Stimulated activated CD4-positive, alpha-beta T cell treated with anti-CD3 and anti-CD28 coated beads, Interleukin-15, amount 100 ng/mL, for 1 hour (primary cell): ENCODE measurements around the gene LRRC28.
A peak's percentile ranks its signal among the peaks of the same experiment; 100 is the strongest.

Source experiments
- DNase-seq, 2 donors: peaks; one replicate each; pipeline ENCODE4 v3.0.0-alpha.2; 2020; ENCODE audit warnings: low read depth in 1 of 2, low spot score in 1 of 2

The LRRC28 gene

DNA sequence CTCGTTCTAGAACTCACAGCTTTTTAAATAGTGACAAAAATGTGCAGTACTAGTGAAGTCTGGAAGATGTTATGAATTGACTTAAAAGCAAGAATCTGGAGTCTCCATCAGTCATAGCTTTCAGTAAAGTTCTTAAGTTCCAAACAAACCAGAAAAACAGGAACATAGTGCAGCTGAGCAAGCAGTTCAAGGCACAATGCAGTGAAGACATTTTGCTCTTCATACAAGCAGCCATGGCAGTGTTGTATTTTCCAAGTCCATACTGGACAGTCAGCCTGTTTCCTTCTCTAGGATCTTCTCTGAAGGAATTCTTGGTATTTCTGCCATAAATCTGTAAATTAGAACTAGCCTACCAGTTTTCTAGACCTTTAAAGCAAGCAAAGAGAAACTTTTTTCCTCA, 90.5 kb downstream of the LRRC28 start:
- no peak for DNase-seq

DNA sequence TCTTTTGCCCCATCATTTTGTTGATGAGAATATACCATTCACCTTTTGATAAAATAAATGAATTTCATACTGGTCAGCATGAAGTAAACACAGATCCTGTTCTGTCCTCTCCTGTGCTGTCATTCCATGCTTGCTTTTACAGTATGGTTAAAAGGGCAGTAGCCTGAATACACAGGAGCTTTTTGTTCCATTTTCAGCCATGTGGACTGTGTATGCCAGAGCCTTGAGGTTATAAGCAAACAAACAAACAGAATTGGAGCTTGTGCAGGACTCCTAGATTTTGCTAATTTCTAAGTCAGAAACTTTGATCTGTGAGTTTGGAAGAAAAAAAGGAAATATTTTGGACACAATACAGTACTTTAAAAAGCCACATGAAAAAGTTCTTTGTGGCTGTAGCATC, 91.9 kb downstream of the LRRC28 start:
- DNase-seq, result no peak

DNA sequence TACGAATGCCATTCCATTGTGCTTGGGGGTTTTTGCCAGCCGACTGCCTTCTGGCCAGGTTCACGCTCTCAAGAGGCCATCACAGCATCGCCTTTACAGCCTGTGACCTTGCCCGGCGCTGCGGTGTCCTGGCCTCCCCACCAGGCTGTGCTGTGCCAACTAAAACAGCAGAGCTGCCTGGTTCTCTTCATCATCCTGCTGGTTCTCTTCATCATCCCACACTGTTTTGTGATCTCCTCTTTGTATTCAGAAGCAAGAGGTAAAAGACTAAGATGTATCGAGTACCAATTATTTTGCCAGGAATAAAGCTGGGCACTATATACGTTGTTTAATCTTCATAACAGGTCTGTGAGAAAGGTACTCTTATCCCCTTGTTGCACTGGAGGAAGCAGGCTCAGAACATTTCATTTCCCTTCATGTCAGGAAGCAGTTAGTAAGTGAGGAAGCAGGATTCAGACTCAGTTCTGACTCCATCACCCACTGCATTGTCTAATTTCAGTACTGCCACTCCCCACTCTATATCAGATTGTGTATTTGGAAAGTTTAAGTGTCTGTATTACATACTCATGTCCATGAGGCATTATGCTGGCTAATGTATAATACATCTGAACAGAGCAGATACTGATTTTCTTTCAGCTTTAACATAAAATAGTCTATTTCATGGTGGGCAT, 92.7 kb downstream of the LRRC28 start:
- DNase-seq, result peak; percentile 9 to 34

DNA sequence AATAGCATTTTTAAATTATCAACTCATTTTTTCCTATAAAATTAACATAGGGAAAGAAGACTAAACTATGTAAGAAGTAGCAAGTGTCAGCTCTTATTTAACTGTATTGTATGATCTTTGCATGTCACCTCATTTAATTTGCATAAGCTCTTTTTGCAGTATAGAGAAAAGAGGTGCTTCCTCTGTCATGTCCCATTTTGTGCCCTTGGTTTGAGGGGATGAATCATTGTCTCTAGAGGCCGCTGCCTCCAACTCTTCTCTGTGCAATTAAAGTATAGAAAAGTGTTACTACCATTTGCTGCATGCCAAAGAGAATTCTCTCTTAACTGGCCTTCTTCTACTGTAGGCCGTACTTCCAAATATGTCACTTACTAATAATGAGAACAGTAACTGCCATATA, 93.4 kb downstream of the LRRC28 start:
- no peak for DNase-seq

DNA sequence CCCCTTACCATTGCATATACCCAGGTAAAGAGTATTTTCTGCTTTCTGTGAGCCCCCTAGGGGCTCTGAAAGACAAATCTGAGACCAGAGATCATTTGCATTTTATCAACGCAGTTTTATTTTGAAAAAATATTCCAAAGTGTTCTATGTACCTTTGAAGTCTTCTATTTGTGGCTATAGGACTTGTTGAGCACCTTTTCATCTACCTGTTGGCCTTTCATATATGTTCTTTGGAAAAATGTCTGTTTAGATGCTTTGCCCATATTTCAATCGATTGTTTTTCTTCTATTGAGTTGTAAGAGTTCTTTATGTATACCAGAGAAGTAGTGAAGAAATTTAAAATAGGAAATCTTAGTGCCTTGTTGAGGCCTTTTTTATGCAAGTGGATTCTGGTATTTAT, 94.0 kb downstream of the LRRC28 start:
- DNase-seq, result no peak

DNA sequence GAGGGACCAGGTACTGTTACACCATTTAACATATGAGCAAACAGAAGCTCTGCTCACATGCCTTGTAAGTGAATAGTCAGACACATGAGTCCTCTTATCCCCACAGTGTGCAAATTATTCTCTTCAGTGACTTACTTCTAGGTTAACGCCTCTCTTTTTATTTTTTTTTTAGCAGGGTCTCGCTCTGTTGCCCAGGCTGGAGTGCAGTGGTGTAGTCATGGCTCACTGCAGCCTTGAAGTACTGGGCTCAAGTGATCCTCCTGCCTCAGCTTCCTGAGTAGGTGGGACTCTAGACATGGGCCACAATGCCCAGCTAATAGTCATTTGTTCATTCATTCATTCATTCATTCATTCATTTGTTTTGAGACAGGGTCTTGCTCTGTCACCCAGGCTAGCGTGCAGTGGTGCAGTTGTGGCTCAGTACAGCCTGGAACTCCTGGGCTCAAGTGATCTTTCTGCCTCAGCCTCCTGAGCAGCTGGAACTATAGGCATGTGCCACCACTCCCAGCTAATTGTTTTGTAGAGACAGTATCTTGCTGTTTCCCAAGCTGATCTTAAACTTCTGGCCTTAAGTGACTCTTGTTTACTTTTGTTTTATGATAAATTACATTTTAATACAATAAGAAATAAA, 94.7 kb downstream of the LRRC28 start:
- DNase-seq, result no peak

DNA sequence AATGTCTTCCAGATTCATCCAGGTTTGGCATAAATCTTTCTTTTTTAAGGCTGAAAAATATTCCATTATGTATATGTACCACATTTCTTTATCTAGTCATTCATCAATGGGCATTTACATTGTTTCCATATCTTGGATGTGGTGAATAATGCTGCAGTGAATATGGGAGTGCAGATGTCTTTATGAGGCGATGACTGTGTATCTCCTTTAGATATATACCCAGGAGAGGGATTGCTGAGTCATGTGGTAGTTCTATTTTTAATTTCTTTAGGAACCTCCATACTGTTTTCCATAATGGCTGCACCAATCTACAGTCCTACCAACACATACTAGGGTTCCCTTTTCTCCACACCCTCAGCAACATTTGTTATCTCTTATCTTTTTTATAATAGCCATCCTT, 96.3 kb downstream of the LRRC28 start:
- DNase-seq, result no peak

DNA sequence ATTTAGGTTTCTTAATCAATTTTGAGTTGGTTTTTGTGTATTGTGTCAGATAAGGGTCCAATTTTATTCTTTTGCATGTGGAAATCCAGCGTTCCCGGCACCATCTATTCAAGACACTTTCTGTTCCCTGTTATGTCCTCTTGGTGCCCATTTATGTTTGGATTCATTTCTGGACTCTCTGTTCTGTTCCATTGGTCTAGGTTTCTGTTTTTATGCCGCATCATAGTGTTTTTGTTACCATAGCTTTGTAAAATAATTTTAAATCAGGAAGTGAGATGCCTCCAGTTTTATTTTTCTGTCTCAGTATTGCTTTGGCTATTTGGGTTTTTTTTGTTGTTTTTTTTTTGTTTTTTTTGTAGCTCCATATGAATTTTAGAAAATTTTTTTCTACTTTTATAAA, 97.1 kb downstream of the LRRC28 start:
- DNase-seq, result no peak

DNA sequence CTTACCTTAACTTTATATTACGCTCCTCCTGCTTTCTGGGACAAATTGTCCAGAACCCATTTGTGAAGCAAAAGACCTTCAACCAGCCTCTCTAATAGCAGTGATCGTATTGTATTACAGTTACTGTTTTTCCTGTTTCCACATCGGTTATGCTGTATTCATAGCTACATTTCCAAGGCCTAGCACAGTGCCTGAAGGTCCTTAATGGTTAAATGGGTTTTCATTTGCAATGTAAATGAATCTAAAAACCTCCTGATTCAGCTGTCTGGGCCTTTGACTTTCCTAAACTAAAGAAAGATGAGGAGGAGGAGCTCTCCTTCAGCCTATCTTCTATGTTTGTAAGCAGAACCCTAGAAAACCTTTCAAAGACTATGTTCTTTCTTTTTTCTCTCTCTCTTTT, 99.1 kb downstream of the LRRC28 start:
- DNase-seq, result no peak

DNA sequence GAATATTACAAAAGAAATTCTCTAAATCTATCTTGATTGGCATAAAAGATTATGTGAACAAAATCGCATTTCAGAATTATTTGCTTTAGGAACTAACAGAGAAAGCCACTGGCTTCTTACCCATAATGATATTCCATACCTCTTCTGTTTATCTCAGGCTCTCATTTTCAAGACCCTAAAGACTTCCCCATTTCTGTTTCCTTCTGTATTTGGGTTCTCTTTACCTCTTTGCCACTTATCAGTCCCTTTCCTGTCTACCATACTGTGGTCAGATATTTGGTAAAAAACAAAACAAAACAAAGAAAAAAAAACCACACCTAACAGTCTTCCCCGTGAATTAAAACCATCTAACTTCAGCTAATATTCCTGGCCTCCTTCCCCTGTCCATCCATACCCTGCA, 108.5 kb downstream of the LRRC28 start:
- DNase-seq, result no peak

DNA sequence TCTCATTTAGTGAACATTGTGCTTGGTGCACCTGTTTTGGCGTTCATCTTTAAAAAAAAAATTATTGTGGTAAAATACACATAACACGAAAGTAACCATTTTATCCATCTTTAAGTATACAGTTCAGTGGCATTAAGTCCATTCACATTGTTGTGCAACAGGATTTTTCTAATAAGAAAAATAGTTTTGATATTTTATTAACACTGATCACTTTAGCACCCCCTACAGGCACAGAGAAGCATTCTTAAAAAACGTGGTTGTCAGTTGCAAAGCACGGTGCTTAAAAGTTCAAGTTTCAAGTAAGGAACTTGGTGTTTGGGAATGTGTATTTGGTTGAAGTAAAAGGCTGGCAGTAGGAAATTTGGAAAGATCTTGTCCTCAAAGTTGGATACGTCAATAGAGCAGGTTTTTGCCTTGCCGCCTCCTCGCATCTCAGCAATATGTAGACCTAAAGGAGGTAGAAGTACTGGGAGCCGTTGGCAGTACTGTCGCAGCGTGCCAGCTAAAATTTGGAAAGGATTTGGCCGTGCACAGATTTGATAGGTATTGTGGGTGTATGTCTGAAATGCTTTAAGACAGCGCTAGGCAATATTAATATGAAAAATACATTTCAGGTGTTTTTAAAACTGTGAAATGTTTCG, 110.4 kb downstream of the LRRC28 start:
- DNase-seq, result no peak

DNA sequence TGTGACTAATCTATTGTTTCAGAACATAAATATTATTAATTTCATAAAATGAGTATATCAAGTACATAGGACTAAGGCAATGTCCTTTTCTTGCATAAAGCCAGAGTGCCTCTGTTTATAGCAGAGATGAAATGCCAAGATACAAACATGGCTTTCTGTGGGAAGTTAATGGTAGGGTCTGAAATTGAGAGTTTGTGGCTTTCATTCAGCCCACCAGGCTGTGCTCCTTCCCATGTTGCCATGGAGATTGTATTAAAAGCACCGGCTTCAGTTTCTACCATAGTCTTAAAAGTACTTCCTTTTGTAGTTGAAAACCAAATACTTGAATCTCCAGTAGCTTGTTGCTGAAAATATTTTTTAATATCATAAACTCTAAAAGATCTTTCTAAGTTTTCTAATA, 114.0 kb downstream of the LRRC28 start:
- no peak for DNase-seq

DNA sequence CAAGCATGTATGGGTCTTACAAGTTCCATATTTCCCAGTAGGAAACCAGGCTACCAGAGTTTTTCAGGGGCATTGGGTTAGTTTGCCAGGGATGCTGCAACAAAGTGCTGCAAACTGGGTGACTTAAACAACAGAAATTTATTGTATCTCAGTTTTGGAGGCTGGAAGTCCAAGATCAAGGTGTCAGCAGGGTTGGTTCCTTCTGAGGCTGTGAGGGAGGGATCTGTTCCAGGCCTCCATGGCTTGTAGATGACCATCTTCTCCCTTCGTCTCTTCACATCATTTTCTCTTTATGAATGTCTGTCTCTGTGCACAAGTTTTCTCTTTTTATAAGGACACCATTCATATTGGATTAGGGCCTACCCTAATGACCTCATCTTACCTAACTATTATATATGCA, 114.7 kb downstream of the LRRC28 start:
- DNase-seq, result no peak

DNA sequence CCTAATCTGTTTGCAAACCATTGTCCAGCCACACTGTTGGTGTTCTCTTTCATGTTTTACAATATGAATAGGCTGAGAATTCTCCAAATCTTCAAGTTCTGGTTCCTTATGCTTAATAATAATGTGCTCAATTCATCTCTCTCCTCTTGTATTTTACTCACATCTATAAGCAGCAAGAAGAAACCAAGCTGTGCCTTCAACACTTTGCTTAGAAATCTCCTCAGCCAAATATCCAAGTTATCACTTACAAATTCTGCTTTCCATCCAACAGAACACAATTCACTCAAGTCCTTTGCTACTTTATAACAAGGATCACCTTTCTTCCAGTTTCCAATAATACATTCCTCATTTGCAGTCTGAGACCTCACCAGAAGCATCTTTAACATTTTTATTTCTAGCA, 117.5 kb downstream of the LRRC28 start:
- DNase-seq, result no peak

DNA sequence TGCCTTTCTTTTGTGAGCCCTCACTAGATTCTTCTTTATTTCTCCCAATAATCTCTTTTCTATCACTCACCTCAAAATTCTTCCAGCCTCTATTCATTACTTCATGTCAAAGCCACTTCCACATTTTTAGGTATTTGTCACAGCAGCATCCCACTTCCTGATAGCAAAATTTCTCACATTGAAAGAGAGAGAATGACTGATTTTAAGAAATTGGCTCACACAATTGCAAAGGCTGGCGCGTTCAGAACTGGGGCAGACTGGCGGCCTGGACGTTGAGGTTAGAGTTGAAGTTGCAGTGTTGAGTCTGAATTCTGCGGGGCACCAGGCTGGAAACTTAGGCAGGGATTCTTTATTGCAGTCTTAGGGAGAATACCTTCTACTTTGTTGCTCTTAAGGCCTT, 117.9 kb downstream of the LRRC28 start:
- DNase-seq, result no peak

DNA sequence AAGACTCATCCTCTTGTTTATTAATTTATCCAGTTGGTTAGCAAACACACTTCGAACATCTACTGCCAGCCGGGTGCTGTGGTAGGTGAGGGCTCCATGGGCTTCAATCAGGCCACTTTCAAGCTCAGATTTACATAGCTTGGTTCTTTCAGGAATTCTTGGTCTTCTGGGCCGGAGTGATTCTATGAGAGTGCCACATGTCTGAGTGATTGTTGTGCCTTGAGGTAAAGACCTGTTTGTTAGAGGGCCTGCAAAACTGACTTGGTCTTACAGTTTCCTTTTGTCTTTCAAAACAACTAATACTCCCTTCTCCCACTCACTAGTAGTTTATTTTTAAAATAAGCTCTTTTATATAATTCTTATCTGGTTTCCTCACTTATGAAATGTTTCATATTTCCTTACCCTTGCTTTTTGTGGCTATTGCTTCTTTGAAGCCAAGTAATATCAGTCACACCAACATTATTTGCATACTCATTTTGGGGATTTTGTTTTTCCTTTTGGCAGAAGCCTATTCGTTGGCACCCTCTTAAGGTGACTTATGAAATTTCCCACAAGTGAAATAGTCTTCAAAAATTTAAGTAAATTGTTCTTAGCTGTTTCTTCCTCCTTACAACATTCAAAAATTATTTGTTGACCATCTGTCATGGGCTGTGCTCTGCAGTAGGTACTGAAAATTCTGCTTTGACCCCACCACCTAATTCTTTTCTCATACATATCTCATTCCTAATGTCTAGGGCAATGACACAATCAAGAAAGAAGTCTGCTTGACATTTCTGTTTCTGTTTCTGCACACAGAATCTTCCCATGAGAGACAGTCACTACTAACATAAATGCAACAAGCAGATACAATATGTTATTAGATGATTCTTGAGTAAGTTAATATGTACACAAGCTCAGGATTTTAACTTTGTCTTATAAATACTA, 120.2 kb downstream of the LRRC28 start:
- DNase-seq, result no peak

DNA sequence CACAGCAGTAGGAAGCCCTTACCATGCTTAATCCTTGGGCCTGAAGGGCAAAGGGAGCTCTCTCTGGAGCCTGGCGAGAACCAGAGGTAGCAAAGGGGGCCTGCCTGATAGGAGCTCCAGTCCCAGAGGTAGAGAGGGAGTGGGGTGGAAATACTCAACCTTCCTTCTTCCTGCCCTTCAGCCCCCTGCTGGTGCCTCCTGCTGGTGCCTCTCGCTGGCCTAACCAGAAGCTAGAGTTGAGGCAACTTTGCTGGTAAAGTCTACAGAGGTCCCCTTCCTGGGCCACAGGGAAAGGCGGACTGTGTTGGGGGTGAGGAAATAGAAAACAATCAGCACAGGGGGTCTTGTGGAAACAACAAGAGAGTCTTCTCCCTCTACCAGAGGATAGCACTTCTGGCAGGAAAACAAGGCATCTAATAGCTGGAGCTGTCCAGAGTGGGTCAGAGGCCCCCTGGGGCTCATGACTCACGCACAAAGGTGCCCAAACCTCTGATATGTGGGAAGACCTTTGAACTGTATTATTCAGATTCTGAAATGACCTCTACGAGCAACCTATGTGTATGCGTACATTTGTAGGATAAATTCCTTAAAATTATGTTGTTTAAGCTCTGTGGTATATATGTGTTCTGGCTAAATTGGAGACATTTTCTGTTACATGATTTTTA, 133.9 kb downstream of the LRRC28 start:
- no peak for DNase-seq

DNA sequence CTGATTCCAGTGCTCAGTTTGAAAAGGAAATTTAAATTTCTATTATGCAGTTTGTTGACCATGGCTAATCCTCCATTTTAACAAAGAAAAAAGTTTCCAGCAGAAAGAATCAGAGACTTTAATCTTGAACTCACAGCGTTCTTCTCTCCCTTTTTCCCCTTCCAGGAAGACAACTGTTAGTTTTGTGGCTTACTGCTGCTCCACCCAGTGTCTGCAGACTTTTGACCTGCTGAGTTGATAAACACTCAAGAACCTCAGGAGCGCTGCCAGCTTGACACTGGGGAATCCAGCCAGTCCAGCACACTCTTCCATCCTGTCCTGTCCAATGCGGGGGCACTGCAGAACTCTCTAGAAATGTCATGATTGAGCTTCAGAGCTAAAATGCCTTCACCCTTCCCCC, 134.6 kb downstream of the LRRC28 start:
- DNase-seq, result no peak

DNA sequence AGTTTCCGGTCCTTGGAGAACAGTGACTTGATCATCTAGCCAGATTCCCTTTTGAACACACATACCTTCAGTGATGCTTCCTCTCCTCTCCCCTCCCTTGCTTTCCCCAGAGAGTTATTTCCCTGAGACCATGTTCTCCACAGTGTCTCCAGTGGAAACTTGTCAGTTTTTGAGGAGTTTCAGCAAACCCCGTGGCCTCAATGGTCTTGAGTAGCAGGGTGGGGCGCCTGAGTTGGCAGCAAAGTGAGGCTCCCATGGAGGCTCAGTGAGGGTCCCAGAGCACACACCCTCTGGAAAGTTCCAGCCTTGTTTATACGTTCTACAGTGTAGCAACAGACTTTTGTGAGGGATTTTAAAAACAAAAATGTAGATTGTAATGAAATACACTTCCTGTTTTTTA, 135.1 kb downstream of the LRRC28 start:
- DNase-seq, result no peak

DNA sequence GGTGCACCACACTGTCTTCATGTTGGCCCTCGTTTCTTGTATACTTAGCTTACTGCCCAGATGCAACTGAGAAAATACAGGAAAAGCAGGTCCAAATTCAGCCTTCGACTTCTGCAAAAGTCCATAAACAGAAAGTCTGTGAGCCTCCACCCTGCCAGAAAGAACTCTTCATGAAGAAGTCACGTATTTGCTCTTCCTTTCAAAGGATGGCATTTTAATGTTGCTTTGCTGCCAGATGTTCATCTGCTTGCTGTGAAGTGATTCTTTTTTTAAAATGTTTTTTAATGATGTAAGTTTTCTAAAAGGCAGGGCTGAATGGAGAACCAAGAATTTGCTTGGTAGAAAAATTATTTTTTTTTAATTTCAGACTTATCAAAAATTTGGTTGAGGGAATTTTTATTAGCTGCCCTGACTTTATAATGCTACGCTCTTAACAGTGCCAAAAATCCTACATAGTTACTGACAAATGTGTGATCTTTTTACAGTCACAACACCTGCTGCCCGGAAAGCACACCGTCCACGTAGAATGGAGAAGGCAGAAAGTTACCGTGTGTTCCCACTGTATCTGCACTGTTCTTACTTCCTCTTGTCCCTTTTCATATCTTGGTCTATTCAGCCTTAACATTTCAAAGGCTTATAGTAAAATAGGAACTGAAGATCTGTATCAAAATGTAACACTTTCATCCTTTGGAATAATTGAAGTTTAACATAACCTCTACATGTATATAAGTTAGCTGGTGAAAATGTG, 136.3 kb downstream of the LRRC28 start:
- DNase-seq, result no peak

DNA sequence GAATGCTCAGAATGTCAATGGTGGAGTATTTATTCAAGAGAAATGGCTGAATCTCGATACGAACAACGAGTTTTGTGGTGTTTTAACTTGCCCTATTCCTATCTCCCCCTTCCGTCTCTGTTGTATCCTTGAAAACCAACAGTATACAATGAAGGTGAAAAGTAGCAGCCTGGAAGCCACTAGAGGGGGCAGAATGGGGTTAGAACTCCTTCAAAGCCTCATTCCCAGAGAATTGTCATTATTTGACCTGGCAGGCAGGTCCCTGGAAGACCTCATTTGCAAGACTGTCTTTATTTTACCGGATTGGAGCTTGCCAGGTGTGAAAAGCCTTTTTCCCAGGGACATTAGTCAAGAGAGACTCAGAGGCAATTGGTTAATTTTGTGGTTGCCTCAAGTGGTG, 139.4 kb downstream of the LRRC28 start:
- no peak for DNase-seq
